ENCODE data around the gene SENP1. TPM values are rescaled to one million over a fixed set of nuclear protein-coding genes. Genes with fewer than 3 reads are reported as not detected.

SENP1 gene
- total and polyA plus RNA-seq, 2 of the 13 experiments (the other 11 are each of a cell fraction or from before 2014, with no cell fraction given), result 14.0 to 20.2 TPM

DNA sequence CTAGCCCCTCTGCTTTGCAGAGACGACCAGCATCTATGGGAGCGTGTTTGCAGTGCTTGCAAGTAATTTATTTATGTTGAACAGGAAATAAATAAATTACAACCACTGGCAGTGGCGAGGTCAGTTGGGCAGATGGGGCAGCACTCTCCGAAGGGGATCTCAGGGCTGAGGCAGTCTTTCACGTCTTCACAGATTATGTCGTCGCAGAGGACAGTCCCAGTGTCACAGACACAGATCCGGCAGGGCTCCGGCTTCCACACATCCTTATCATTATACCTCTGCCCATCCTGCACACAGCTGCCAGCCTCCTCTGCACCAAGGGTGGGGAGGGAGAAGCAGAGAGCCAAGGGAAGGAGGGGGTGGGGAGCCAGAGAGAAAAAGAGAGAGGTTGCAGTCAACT lies 106.1 kb downstream of the SENP1 start (continued):
- TF ChIP-seq KLF16 (CRISPR knock-in tag; IDR thresholded peaks at IDR 0.05) (no peak), ZNF784 (CRISPR knock-in tag; IDR thresholded peaks at IDR 0.05; ENCODE audit: borderline replicate concordance) (no peak)

DNA sequence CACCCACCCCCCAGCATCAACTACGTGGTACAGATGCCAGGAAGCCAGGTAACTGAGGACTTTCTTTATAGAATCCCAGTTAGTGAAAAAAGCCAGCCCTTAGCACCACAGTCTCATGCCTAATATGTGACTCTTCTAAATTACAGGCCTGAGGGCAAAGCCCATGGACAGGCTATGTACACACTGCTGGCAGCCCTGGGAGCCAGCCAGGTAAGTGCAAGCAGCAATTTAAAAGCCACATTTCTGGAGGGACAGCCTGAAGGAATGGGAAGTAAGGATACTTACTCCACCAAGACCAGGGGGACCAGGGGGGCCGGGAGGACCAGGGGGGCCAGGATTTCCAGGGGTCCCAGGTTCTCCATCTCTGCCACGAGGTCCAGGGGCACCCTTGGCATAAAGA lies 108.6 kb downstream of the SENP1 start:
- ChIA-PET CTCF (ENCODE audit: low intra/inter-chr PET ratio, low total read pairs) (no interaction called here), POLR2A (no interaction called here)
- Histone ChIP-seq H3K79me2 (ENCODE audit: insufficient read depth, low read length) (no peaks in the 10 kb centered on the region), H3K27ac (ENCODE audit: extremely low read length, insufficient read depth, low read length) (no peak overlapping the region), H3K9ac (ENCODE audit: insufficient read depth, low read depth, low read length) (no peak overlapping the region), H3K9me3 (ENCODE audit: low read length) (no peaks in the 10 kb centered on the region), H3K27me3 (ENCODE audit: control insufficient read depth in 1 of 2, insufficient read depth in 2 of 2, low read length in 2 of 2) (peaks cover 0 to 18% of the 10 kb centered on the region in 2 experiments; a peak in 3 of 5 replicates), H3K36me3 (replicated peaks in 1 of 2; ENCODE audit: control insufficient read depth in 1 of 2, insufficient read depth in 2 of 2, low read length in 2 of 2) (no peaks in the 10 kb centered on the region; a peak in 1 of 5 replicates), H3K4me2 (ENCODE audit: low read depth, low read length) (no peak overlapping the region), H3K4me3 (replicated peaks in 1 of 3; ENCODE audit: insufficient read depth in 1 of 3, low read depth in 2 of 3, low read length in 3 of 3) (no peak overlapping the region), H3K4me1 (ENCODE audit: insufficient read depth, low read length) (peaks cover 14% of the 10 kb centered on the region), H4K20me1 (ENCODE audit: insufficient read depth, low read length) (no peaks in the 10 kb centered on the region), H2AFZ (ENCODE audit: low read length) (no peak overlapping the region)
- in situ Hi-C loops (cut with HindIII; ENCODE audit: extremely low pct_ligation_motif_present, low pct_unique_long_range_greater_than_20kb) (no loop called here), intact Hi-C loops (cut with micrococcal nuclease; ENCODE audit: unreplicated experiment) (no loop called here)
- peak; percentile 71 for ATAC-seq
- WGBS (ENCODE audit: low lambda C conversion rate), result 10% methylated on average over 3 of the region's 3 CpGs
- FAIRE-seq, result no peak
- no peak for TF ChIP-seq CHD2 (IDR thresholded peaks at IDR 0.05; ENCODE audit: low read depth, low read length)
- no TSS peak for BruUV-seq (replicated peaks)
- no peak for DNase-seq (ENCODE audit: low spot score)

DNA sequence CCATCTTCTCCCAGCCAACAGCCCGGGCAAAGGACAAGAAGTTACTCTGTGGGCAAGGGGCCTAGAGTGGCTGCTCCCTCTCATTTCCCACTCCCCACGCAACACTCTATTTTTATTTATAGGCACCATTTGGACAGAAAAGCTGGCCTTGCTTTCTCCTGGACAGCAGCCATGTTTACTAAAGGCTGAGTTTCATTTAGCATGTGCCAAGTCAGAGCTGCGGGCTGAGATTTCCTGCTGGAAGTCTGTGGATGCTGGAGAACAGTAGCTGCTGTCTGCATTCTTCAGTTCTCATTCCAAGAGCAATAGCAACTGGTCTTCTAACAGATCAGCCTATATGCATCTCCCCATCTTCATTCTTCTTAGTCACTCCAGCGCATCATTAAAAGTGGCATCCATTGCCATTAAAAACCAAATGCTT lies 109.9 kb downstream of the SENP1 start:
- Histone ChIP-seq H2AFZ (ENCODE audit: low read length) (no peak overlapping the region), H3K4me2 (ENCODE audit: low read depth, low read length) (no peak overlapping the region), H3K9me3 (ENCODE audit: low read length) (no peaks in the 10 kb centered on the region), H3K9ac (ENCODE audit: insufficient read depth, low read depth, low read length) (no peak overlapping the region), H3K4me1 (ENCODE audit: insufficient read depth, low read length) (peaks cover under 1% of the 10 kb centered on the region), H3K27ac (ENCODE audit: extremely low read length, insufficient read depth, low read length) (no peak overlapping the region), H3K36me3 (replicated peaks in 1 of 2; ENCODE audit: control insufficient read depth in 1 of 2, insufficient read depth in 2 of 2, low read length in 2 of 2) (no peaks in the 10 kb centered on the region; a peak in 1 of 5 replicates), H3K27me3 (ENCODE audit: control insufficient read depth in 1 of 2, insufficient read depth in 2 of 2, low read length in 2 of 2) (peaks cover 0 to 5% of the 10 kb centered on the region in 2 experiments; a peak in 2 of 5 replicates), H4K20me1 (ENCODE audit: insufficient read depth, low read length) (no peaks in the 10 kb centered on the region), H3K79me2 (ENCODE audit: insufficient read depth, low read length) (no peaks in the 10 kb centered on the region), H3K4me3 (replicated peaks in 1 of 3; ENCODE audit: insufficient read depth in 1 of 3, low read depth in 2 of 3, low read length in 3 of 3) (no peak overlapping the region)
- intact Hi-C loops (cut with micrococcal nuclease; ENCODE audit: unreplicated experiment), result no loop called here
- no peak for ATAC-seq
- no peak for FAIRE-seq
- no peak for DNase-seq (ENCODE audit: low spot score)
- ChIA-PET CTCF (ENCODE audit: low intra/inter-chr PET ratio, low total read pairs) (no interaction called here), POLR2A (no interaction called here)
- WGBS (ENCODE audit: low lambda C conversion rate), result 93% methylated on average over 4 of the region's 4 CpGs
- no TSS peak for BruUV-seq (replicated peaks)
- in situ Hi-C loops (cut with HindIII; ENCODE audit: extremely low pct_ligation_motif_present, low pct_unique_long_range_greater_than_20kb), result no loop called here
- no peak for TF ChIP-seq ZNF282 (IDR thresholded peaks at IDR 0.05; ENCODE audit: partially characterized antibody)
- TF ChIP-seq XBP1 (CRISPR knock-in tag; IDR thresholded peaks at IDR 0.05), result no peak
- TF ChIP-seq ZSCAN31 (CRISPR knock-in tag; IDR thresholded peaks at IDR 0.05; ENCODE audit: low read depth), result no peak
- TF ChIP-seq, protein P1, sequence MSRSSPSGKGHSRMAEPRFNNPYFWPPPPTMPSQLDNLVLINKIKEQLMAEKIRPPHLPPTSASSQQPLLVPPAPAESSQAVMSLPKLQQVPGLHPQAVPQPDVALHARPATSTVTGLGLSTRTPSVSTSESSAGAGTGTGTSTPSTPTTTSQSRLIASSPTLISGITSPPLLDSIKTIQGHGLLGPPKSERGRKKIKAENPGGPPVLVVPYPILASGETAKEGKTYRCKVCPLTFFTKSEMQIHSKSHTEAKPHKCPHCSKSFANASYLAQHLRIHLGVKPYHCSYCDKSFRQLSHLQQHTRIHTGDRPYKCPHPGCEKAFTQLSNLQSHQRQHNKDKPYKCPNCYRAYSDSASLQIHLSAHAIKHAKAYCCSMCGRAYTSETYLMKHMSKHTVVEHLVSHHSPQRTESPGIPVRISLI (CRISPR knock-in tag; IDR thresholded peaks at IDR 0.05; ENCODE audit: borderline replicate concordance), result no peak
- TF ChIP-seq MAZ (IDR thresholded peaks at IDR 0.05; ENCODE audit: borderline replicate concordance, low read depth, low read length), result no peak
- no peak for TF ChIP-seq MAZ (CRISPR knock-in tag; IDR thresholded peaks at IDR 0.05; ENCODE audit: low read depth)
- TF ChIP-seq HOXA5 (CRISPR knock-in tag; IDR thresholded peaks at IDR 0.05), result no peak

All from HepG2 (cell line).